HG02852 (cell line): Measurements from ENCODE around the gene IFNL1.
"Not testable (repeated sequence)": the region's sequence is repeated elsewhere in the genome, so short reads cannot be mapped to it uniquely, and the experiment has no call there.

Experiments
- ATAC-seq: cut with Tn5 transposase; IDR thresholded peaks from one replicate; pipeline ENCODE4 v1.9.1; 2021; ENCODE audit warnings: mild to moderate bottlenecking, moderate library complexity; ENCODE audit not compliant: unreplicated experiment

Gene IFNL1

GRCh38 chr19:39328046-39328705 lies 32.0 kb downstream of the IFNL1 start:
- no peak for ATAC-seq

GRCh38 chr19:39329948-39330347 lies 33.7 kb downstream of the IFNL1 start:
- no peak for ATAC-seq

- no peak for ATAC-seq
Observed at GRCh38 chr19:39332293-39332692, 36.1 kb downstream of the IFNL1 start.

GRCh38 chr19:39332738-39333137 lies 36.5 kb downstream of the IFNL1 start:
- not testable (repeated sequence) for ATAC-seq

- ATAC-seq: no peak
Observed at GRCh38 chr19:39333507-39333906, 37.3 kb downstream of the IFNL1 start.

GRCh38 chr19:39334444-39334976 lies 38.3 kb downstream of the IFNL1 start:
- ATAC-seq: no peak

GRCh38 chr19:39335168-39335548 lies 39.0 kb downstream of the IFNL1 start:
- ATAC-seq: no peak

- no peak for ATAC-seq
Observed at GRCh38 chr19:39336483-39336882, 40.3 kb downstream of the IFNL1 start.

GRCh38 chr19:39339674-39340073 lies 43.5 kb downstream of the IFNL1 start:
- no peak for ATAC-seq

GRCh38 chr19:39340156-39340555 lies 43.9 kb downstream of the IFNL1 start:
- not testable (repeated sequence) for ATAC-seq

- ATAC-seq: no peak
Observed at GRCh38 chr19:39341129-39341718, 45.0 kb downstream of the IFNL1 start.

GRCh38 chr19:39341719-39342604 lies 45.8 kb downstream of the IFNL1 start, which contains the start of gene SAMD4B:
Gene SAMD4B (plus strand): TSS chr19:39342421. CDS start chr19:39356894, 14,473 bp downstream.
- peak; percentile 92 for ATAC-seq

- ATAC-seq: no peak
Observed at GRCh38 chr19:39342647-39343305, 46.6 kb downstream of the IFNL1 start.

GRCh38 chr19:39345956-39346355 lies 49.7 kb downstream of the IFNL1 start:
- no peak for ATAC-seq

- ATAC-seq: no peak
Observed at GRCh38 chr19:39347332-39348164, 51.3 kb downstream of the IFNL1 start.
